GM13977 (cell line): ENCODE data around the gene RFT1.

ENCODE experiments used
- DNase-seq: peaks from one replicate; pipeline ENCODE4 v3.0.0; 2012; ENCODE audit warnings: low spot score
- in situ Hi-C: fragments of 300-500 bp; cut with MboI; formaldehyde crosslinking; loops from one replicate; pipeline ENCODE4 v1.12.0; 2022; ENCODE audit warnings: low sequenced_read_pairs, low pct_unique_long_range_greater_than_20kb, mixed read lengths, inconsistent platforms; ENCODE audit not compliant: unreplicated experiment
- TF ChIP-seq, protein P1 (sequence below): IDR thresholded peaks from 2 replicates; pipeline ENCODE4 v1.5.1; 2012; ENCODE audit warnings: mild to moderate bottlenecking, control low read depth; ENCODE audit not compliant: insufficient read depth; ENCODE audit errors: extremely low read depth, missing control alignments

The RFT1 gene

GRCh38 chr3:53038679-53039375 lies 91.4 kb downstream of the RFT1 start:
- in situ Hi-C loops: no loop called here
- TF ChIP-seq, protein P1, sequence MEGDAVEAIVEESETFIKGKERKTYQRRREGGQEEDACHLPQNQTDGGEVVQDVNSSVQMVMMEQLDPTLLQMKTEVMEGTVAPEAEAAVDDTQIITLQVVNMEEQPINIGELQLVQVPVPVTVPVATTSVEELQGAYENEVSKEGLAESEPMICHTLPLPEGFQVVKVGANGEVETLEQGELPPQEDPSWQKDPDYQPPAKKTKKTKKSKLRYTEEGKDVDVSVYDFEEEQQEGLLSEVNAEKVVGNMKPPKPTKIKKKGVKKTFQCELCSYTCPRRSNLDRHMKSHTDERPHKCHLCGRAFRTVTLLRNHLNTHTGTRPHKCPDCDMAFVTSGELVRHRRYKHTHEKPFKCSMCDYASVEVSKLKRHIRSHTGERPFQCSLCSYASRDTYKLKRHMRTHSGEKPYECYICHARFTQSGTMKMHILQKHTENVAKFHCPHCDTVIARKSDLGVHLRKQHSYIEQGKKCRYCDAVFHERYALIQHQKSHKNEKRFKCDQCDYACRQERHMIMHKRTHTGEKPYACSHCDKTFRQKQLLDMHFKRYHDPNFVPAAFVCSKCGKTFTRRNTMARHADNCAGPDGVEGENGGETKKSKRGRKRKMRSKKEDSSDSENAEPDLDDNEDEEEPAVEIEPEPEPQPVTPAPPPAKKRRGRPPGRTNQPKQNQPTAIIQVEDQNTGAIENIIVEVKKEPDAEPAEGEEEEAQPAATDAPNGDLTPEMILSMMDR: no peak
- DNase-seq: no peak
